H1 (cell line): Measurements from ENCODE around the gene TBC1D24. TPM values are rescaled to one million over a fixed set of nuclear protein-coding genes. Genes with fewer than 3 reads are reported as not detected.

Experiments used
- CTCF ChIA-PET: fragments of 300-600 bp; sonication (Branson Sonifier 250); formaldehyde crosslinking; loops from one replicate; lab custom pipeline; 2021; ENCODE audit not compliant: partially characterized antibody; lab: Charles Lee
- POLR2A ChIA-PET: fragments of 300-600 bp; sonication (Branson Sonifier 250); formaldehyde crosslinking; loops from one replicate; lab custom pipeline; 2021; ENCODE audit warnings: inconsistent platforms; ENCODE audit not compliant: partially characterized antibody; lab: Charles Lee
- DNase-seq, 2 experiments: peaks; one replicate each; pipeline versions ENCODE4 v3.0.0 to v3.0.0-alpha.2; 2010 to 2022; ENCODE audit warnings: low spot score in 2 of 2, low read depth in 1 of 2, mixed read lengths in 1 of 2
- FAIRE-seq: peaks from 2 replicates; lab custom pipeline; 2011; peaks lifted over from hg19 to GRCh38; lab: Jason Lieb, UNC
- H2AFZ ChIP-seq: 2 replicates; pipeline ENCODE4 v1.8.1; 2012; ENCODE audit warnings: low read length, inconsistent platforms
- H2AK5ac ChIP-seq: 2 replicates; pipeline ENCODE4 v1.6.1; 2013; ENCODE audit warnings: low read depth, low read length
- H2BK120ac ChIP-seq: replicated peaks from 2 replicates; pipeline ENCODE3; 2013; ENCODE audit warnings: low read depth, low read length, inconsistent platforms
- H2BK12ac ChIP-seq: 2 replicates; pipeline ENCODE4 v1.6.1; 2013; ENCODE audit warnings: low read depth, low read length
- H2BK15ac ChIP-seq: 2 replicates; pipeline ENCODE4 v1.6.1; 2013; ENCODE audit warnings: low read length
- H2BK20ac ChIP-seq: 2 replicates; pipeline ENCODE4 v1.6.1; 2013; ENCODE audit warnings: low read length
- H2BK5ac ChIP-seq: 2 replicates; pipeline ENCODE4 v1.6.1; 2013; ENCODE audit warnings: low read depth, low read length
- H3K14ac ChIP-seq: 2 replicates; pipeline ENCODE4 v1.6.1; 2013; ENCODE audit warnings: inconsistent platforms; ENCODE audit not compliant: insufficient read length
- H3K18ac ChIP-seq: 2 replicates; pipeline ENCODE4 v1.6.1; 2013; ENCODE audit warnings: low read length; ENCODE audit errors: extremely low read depth
- H3K23ac ChIP-seq: 2 replicates; pipeline ENCODE4 v1.6.1; 2013; ENCODE audit warnings: inconsistent platforms; ENCODE audit not compliant: insufficient read length
- H3K23me2 ChIP-seq: 2 replicates; pipeline ENCODE4 v1.6.1; 2013; ENCODE audit warnings: low read depth, low read length
- H3K27ac ChIP-seq: 2 replicates; pipeline ENCODE4 v1.6.1; 2011; ENCODE audit warnings: low read depth, low read length, inconsistent platforms
- H3K27me3 ChIP-seq, 4 experiments: replicated peaks in 1 of 4; 1 replicate in 1 of 4; 2 replicates in 3 of 4; pipeline versions ENCODE4 v1.6.1 to v1.8.1; 2011 to 2013; ENCODE audit warnings: low read length in 3 of 4, mild to moderate bottlenecking in 3 of 4, inconsistent platforms in 2 of 4, mixed read lengths in 2 of 4, moderate library complexity in 1 of 4; ENCODE audit not compliant: control insufficient read depth in 3 of 4, insufficient read depth in 3 of 4; ENCODE audit errors: extremely low read depth in 1 of 4
- H3K36me3 ChIP-seq, 4 experiments: 2 replicates each; pipeline versions ENCODE4 v1.6.1 to v1.8.1; 2011 to 2013; ENCODE audit warnings: mild to moderate bottlenecking in 4 of 4, low read length in 3 of 4, moderate library complexity in 2 of 4, control low read depth in 1 of 4, inconsistent platforms in 1 of 4; ENCODE audit not compliant: insufficient read depth in 4 of 4, control insufficient read depth in 2 of 4
- H3K4ac ChIP-seq: replicated peaks from 2 replicates; pipeline ENCODE3; 2013; ENCODE audit warnings: low read length, low read depth, mixed read lengths, inconsistent platforms; ENCODE audit not compliant: insufficient read length
- H3K4me1 ChIP-seq, 4 experiments: replicated peaks in 1 of 4; 1 replicate in 1 of 4; 2 replicates in 3 of 4; pipeline versions ENCODE4 v1.6.1 to v1.8.1; 2011 to 2013; ENCODE audit warnings: low read length in 3 of 4, inconsistent platforms in 2 of 4, mixed read lengths in 1 of 4; ENCODE audit not compliant: insufficient read depth in 4 of 4, control insufficient read depth in 3 of 4
- H3K4me2 ChIP-seq, 2 experiments: 2 replicates each; pipeline versions ENCODE4 v1.6.1 to v1.8.1; 2011 to 2013; ENCODE audit warnings: low read depth in 2 of 2, low read length in 2 of 2, control low read depth in 1 of 2, inconsistent platforms in 1 of 2, mild to moderate bottlenecking in 1 of 2; ENCODE audit not compliant: insufficient read depth in 1 of 2
- H3K4me3 ChIP-seq, 4 experiments: fragments of 200-600, 300-600 bp in 1 of 4; sonication (generic), shearing (Covaris generic), sonication (Bioruptor Twin) in 1 of 4; 2 replicates each; pipeline versions ENCODE4 v1.5.1 to v1.8.1; 2011 to 2016; ENCODE audit warnings: low read length in 4 of 4, low read depth in 3 of 4, control low read depth in 2 of 4, inconsistent platforms in 2 of 4, mild to moderate bottlenecking in 2 of 4, mixed read lengths in 1 of 4, moderate library complexity in 1 of 4; ENCODE audit not compliant: insufficient read depth in 2 of 4; ENCODE audit errors: extremely low read depth in 1 of 4
- H3K56ac ChIP-seq: replicated peaks from 2 replicates; pipeline ENCODE3; 2013; ENCODE audit warnings: low read depth, mild to moderate bottlenecking, mixed read lengths, low read length, inconsistent platforms; ENCODE audit not compliant: insufficient read length
- H3K79me1 ChIP-seq: 2 replicates; pipeline ENCODE4 v1.6.1; 2013; ENCODE audit warnings: low read depth, low read length, control low read depth
- H3K79me2 ChIP-seq, 2 experiments: 2 replicates each; pipeline versions ENCODE4 v1.6.1 to v1.8.1; 2012 to 2013; ENCODE audit warnings: low read length in 2 of 2, mild to moderate bottlenecking in 2 of 2, inconsistent platforms in 1 of 2; ENCODE audit not compliant: insufficient read depth in 2 of 2, control insufficient read depth in 1 of 2
- H3K9ac ChIP-seq, 4 experiments: replicated peaks in 1 of 4; 1 replicate in 1 of 4; 2 replicates in 3 of 4; pipeline versions ENCODE4 v1.6.1 to v1.8.1; 2011 to 2013; ENCODE audit warnings: low read depth in 3 of 4, low read length in 3 of 4, control low read depth in 2 of 4, mild to moderate bottlenecking in 2 of 4, moderate library complexity in 2 of 4, inconsistent platforms in 1 of 4; ENCODE audit errors: extremely low read depth in 1 of 4
- H3K9me3 ChIP-seq, 2 experiments: 2 replicates each; pipeline versions ENCODE4 v1.6.1 to v1.8.1; 2012 to 2013; ENCODE audit warnings: mild to moderate bottlenecking in 2 of 2, moderate library complexity in 2 of 2, control low read depth in 1 of 2, inconsistent platforms in 1 of 2, low read depth in 1 of 2, low read length in 1 of 2, mixed read lengths in 1 of 2; ENCODE audit not compliant: insufficient read depth in 2 of 2
- H4K20me1 ChIP-seq, 2 experiments: replicated peaks in 1 of 2; 2 replicates each; pipeline versions ENCODE3 to v1.8.1; 2011 to 2013; ENCODE audit warnings: inconsistent platforms in 2 of 2, low read length in 2 of 2, mild to moderate bottlenecking in 1 of 2; ENCODE audit not compliant: insufficient read depth in 2 of 2, control insufficient read depth in 1 of 2
- H4K5ac ChIP-seq: 2 replicates; pipeline ENCODE4 v1.6.1; 2013; ENCODE audit warnings: low read length, low read depth, mixed read lengths, inconsistent platforms; ENCODE audit not compliant: insufficient read length
- H4K8ac ChIP-seq: 2 replicates; pipeline ENCODE4 v1.8.0; 2013; ENCODE audit warnings: mild to moderate bottlenecking, moderate library complexity, low read length, inconsistent platforms; ENCODE audit not compliant: insufficient read depth; ENCODE audit errors: extremely low read depth
- H4K91ac ChIP-seq: replicated peaks from 2 replicates; pipeline ENCODE3; 2013; ENCODE audit warnings: low read length, mixed read lengths, inconsistent platforms; ENCODE audit not compliant: insufficient read length
- CTCF ChIP-seq, 3 experiments: IDR thresholded peaks; 1 replicate in 2 of 3; 2 replicates in 1 of 3; pipeline versions ENCODE4 v1.5.1 to v1.6.1; 2011; ENCODE audit warnings: low read length in 3 of 3, mild to moderate bottlenecking in 3 of 3, inconsistent platforms in 2 of 3, low read depth in 1 of 3, moderate library complexity in 1 of 3; ENCODE audit not compliant: insufficient read depth in 1 of 3; ENCODE audit errors: control extremely low read depth in 1 of 3
- SAP30 ChIP-seq: fragments of 300-600 bp; sonication (generic); IDR thresholded peaks from 2 replicates; pipeline ENCODE4 v1.7.1; 2012; ENCODE audit warnings: low read length, moderate library complexity, mild to moderate bottlenecking, inconsistent platforms; ENCODE audit not compliant: insufficient read depth, insufficient replicate concordance
- whole genome bisulfite sequencing, 2 experiments: shearing (Covaris generic) in 1 of 2; methylation state at CpG; one replicate each; pipeline versions ENCODE4 v1.1.6 to v1.1.7; 2013 to 2015; ENCODE audit warnings: low lambda C conversion rate in 2 of 2, mixed read lengths in 2 of 2, inconsistent platforms in 1 of 2, low coverage in 1 of 2, missing lambda C conversion rate in 1 of 2; ENCODE audit not compliant: insufficient replicate concordance in 2 of 2, insufficient coverage in 1 of 2, insufficient read length in 1 of 2; ENCODE audit errors: extremely low coverage in 1 of 2, missing lambda C conversion rate in 1 of 2; 5-methylcytosine and 5-hydroxymethylcytosine counted together
- polyA plus RNA-seq, 7 experiments: library from polyadenylated mRNA; depleted of rRNA in 3 of 7; stranded (reverse) in 5 of 7; unstranded in 2 of 7; fragments of >200 nt in 5 of 7; fragments of 200-250 nt in 2 of 7; gene quantifications; 1 replicate in 5 of 7; 2 replicates in 1 of 7; 4 replicates in 1 of 7; pipeline versions ENCODE4 v1.2.1 to v1.2.3, GENCODE V29; 2011 to 2013; ENCODE audit warnings: missing spikeins in 2 of 7, mixed read lengths in 2 of 7
- total RNA-seq: library from RNA; stranded (reverse); fragmentation: NEBNext Ultra II Directional; extraction: Animal tissue kit (Norgen Biotek cat#: 25700); gene quantifications from 2 replicates; pipeline ENCODE4 v1.2.1, GENCODE V29; 2021

Gene TBC1D24
- total and polyA plus RNA-seq, 2 of the 8 experiments (the other 6 are each of a cell fraction or from before 2014, with no cell fraction given) = 8.7 to 21.5 TPM

- Histone ChIP-seq H2BK120ac (no peak overlapping the region), H4K5ac (no peak overlapping the region), H3K9me3 (no peaks in the 10 kb centered on the region), H3K23ac (no peak overlapping the region), H2AFZ (no peak overlapping the region), H2AK5ac (no peak overlapping the region), H3K27ac (no peak overlapping the region)
- TF ChIP-seq CTCF (IDR thresholded peaks at IDR 0.05; ENCODE audit: control extremely low read depth in 1 of 3, insufficient read depth in 1 of 3, low read depth in 1 of 3, low read length in 3 of 3) (peak in 2 of 3 experiments; percentile 17 to 20; a peak in 2 of 4 replicates), SAP30 (no peak)
- TF ChIP-seq, all 59 proteins: peak for 1
- no peak overlapping the region for H3K56ac ChIP-seq
- no peak overlapping the region for H3K9ac ChIP-seq
- H3K27me3 ChIP-seq = no peaks in the 10 kb centered on the region
- H3K79me2 ChIP-seq = peaks cover 26 to 59% of the 10 kb centered on the region in 2 experiments
- DNase-seq (no peak), FAIRE-seq (no peak)
- no peak overlapping the region for H2BK20ac ChIP-seq
- no peak overlapping the region for H2BK12ac ChIP-seq
- H3K18ac ChIP-seq = no peak overlapping the region
- no peak overlapping the region for H4K91ac ChIP-seq
- peaks cover 26% of the 10 kb centered on the region for H3K79me1 ChIP-seq
- H2BK15ac ChIP-seq = no peak overlapping the region
- H3K4me1 ChIP-seq = peaks cover 0 to 22% (median 5%) of the 10 kb centered on the region in 4 experiments; a peak in 5 of 7 replicates
- peaks cover 2 to 10% (median 4%) of the 10 kb centered on the region in 4 experiments; a peak in 5 of 8 replicates for H3K36me3 ChIP-seq
- peaks cover 10% of the 10 kb centered on the region; the same call in 1 of the 2 replicates for H3K23me2 ChIP-seq
- 94% methylated on average over 34 of the region's 39 CpGs; no CpG with 5 or more reads in 1 of the 2 experiments for WGBS, 2 experiments
- ChIA-PET POLR2A (interaction anchor here (0.8 to 7.6 kb wide), 3 partner anchors 8 to 33 kb away, joined by 3 to 108 read pairs (median 4); partner anchors contain the start of gene CEMP1), CTCF (interaction anchor here (0.9 to 1.4 kb wide), 4 partner anchors 12 to 255 kb away, joined by 3 to 4 read pairs (median 3); partner anchors contain the start of gene CEMP1)
- H2BK5ac ChIP-seq = no peak overlapping the region
- H4K20me1 ChIP-seq = peaks cover 31 to 40% of the 10 kb centered on the region in 2 experiments
- no peak overlapping the region for H3K4me3 ChIP-seq
- no peak overlapping the region for H3K4ac ChIP-seq
- no peak overlapping the region for H3K14ac ChIP-seq
- H4K8ac ChIP-seq = 0 out of 2 replicates have a peak overlapping the region, but pooled peaks have one; percentile 57
- H3K4me2 ChIP-seq = no peak overlapping the region; a peak in 1 of 4 replicates
Measured at GRCh38 chr16:2518823-2519710, 44.1 kb downstream of the TBC1D24 start.
